ENCODE results near the gene GDPGP1. TPM values are rescaled to one million over a fixed set of nuclear protein-coding genes. Genes with fewer than 3 reads are reported as not detected.

The GDPGP1 gene
- total and polyA plus RNA-seq, 10 of the 15 experiments (the other 5 are each of a cell fraction or from before 2014, with no cell fraction given): 0.68 to 8.9 (median 3.0) TPM

GRCh38 chr15:90209591-90209990 is 24.4 kb upstream of the GDPGP1 start (continued):
- TF ChIP-seq ZNF592 (IDR thresholded peaks at IDR 0.05) (no peak), POLR2AphosphoS5 (IDR thresholded peaks at IDR 0.05; ENCODE audit: low read length) (no peak), CREM (IDR thresholded peaks at IDR 0.05; ENCODE audit: low read depth) (peak; percentile 66; the same call in 1 of the 2 replicates), TBL1XR1 (IDR thresholded peaks at IDR 0.05; ENCODE audit: low read depth, low read length) (no peak), CREB1 (IDR thresholded peaks at IDR 0.05; ENCODE audit: low read depth) (no peak), HDGF (IDR thresholded peaks at IDR 0.05) (no peak), EP300 (IDR thresholded peaks at IDR 0.05; ENCODE audit: borderline replicate concordance in 1 of 2, control insufficient read depth in 1 of 2, low read depth in 2 of 2, low read length in 2 of 2) (0 out of 4 replicates have a peak, but pooled peaks of 1 of the 2 experiments have one; percentile 36), ZBED1 (IDR thresholded peaks at IDR 0.05; ENCODE audit: borderline replicate concordance) (no peak), MAX (IDR thresholded peaks at IDR 0.05; ENCODE audit: low read depth, low read length) (no peak), BCL11A (IDR thresholded peaks at IDR 0.05; ENCODE audit: low read depth, low read length) (peak; percentile 64; the same call in 1 of the 2 replicates), BHLHE40 (IDR thresholded peaks at IDR 0.05; ENCODE audit: borderline replicate concordance in 1 of 2, low read depth in 2 of 2, low read length in 1 of 2) (no peak), BRCA1 (IDR thresholded peaks at IDR 0.05; ENCODE audit: low read depth, low read length) (no peak), FOXM1 (IDR thresholded peaks at IDR 0.05; ENCODE audit: low read depth, low read length) (no peak), MXI1 (IDR thresholded peaks at IDR 0.05; ENCODE audit: low read depth, low read length) (no peak), RAD21 (IDR thresholded peaks at IDR 0.05; ENCODE audit: insufficient read depth, low read depth, low read length) (no peak), RUNX3 (IDR thresholded peaks at IDR 0.05; ENCODE audit: low read length) (peak; percentile 73), RBBP5 (conservative IDR thresholded peaks at IDR 0.05) (no peak), HCFC1 (IDR thresholded peaks at IDR 0.05; ENCODE audit: low read length) (no peak), ZNF217 (IDR thresholded peaks at IDR 0.05) (no peak), NFIC (IDR thresholded peaks at IDR 0.05; ENCODE audit: low read depth, low read length) (peak; percentile 70; the same call in 1 of the 2 replicates), ZNF622 (IDR thresholded peaks at IDR 0.05) (no peak)
- TF ChIP-seq, protein P1, sequence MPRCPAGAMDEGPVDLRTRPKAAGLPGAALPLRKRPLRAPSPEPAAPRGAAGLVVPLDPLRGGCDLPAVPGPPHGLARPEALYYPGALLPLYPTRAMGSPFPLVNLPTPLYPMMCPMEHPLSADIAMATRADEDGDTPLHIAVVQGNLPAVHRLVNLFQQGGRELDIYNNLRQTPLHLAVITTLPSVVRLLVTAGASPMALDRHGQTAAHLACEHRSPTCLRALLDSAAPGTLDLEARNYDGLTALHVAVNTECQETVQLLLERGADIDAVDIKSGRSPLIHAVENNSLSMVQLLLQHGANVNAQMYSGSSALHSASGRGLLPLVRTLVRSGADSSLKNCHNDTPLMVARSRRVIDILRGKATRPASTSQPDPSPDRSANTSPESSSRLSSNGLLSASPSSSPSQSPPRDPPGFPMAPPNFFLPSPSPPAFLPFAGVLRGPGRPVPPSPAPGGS (IDR thresholded peaks at IDR 0.05; ENCODE audit: borderline replicate concordance, insufficient read depth, low read depth, low read length, poor library complexity, severe bottlenecking): no peak
- TF ChIP-seq, protein P2, sequence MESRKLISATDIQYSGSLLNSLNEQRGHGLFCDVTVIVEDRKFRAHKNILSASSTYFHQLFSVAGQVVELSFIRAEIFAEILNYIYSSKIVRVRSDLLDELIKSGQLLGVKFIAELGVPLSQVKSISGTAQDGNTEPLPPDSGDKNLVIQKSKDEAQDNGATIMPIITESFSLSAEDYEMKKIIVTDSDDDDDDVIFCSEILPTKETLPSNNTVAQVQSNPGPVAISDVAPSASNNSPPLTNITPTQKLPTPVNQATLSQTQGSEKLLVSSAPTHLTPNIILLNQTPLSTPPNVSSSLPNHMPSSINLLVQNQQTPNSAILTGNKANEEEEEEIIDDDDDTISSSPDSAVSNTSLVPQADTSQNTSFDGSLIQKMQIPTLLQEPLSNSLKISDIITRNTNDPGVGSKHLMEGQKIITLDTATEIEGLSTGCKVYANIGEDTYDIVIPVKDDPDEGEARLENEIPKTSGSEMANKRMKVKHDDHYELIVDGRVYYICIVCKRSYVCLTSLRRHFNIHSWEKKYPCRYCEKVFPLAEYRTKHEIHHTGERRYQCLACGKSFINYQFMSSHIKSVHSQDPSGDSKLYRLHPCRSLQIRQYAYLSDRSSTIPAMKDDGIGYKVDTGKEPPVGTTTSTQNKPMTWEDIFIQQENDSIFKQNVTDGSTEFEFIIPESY (IDR thresholded peaks at IDR 0.05): no peak
- TF ChIP-seq, protein P3, sequence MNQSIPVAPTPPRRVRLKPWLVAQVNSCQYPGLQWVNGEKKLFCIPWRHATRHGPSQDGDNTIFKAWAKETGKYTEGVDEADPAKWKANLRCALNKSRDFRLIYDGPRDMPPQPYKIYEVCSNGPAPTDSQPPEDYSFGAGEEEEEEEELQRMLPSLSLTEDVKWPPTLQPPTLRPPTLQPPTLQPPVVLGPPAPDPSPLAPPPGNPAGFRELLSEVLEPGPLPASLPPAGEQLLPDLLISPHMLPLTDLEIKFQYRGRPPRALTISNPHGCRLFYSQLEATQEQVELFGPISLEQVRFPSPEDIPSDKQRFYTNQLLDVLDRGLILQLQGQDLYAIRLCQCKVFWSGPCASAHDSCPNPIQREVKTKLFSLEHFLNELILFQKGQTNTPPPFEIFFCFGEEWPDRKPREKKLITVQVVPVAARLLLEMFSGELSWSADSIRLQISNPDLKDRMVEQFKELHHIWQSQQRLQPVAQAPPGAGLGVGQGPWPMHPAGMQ (IDR thresholded peaks at IDR 0.05; ENCODE audit: borderline replicate concordance): no peak
